B cell (primary cell): Measurements from ENCODE around the gene RNF223. TPM values are rescaled to one million over a fixed set of nuclear protein-coding genes. Genes with fewer than 3 reads are reported as not detected.

Experiments used
- ATAC-seq: fragments of 200-7000 bp; cut with Tn5 transposase; one replicate; pipeline ENCODE4 v1.10.0; 2021; ENCODE audit warnings: low read depth, mild to moderate bottlenecking, moderate number of reproducible peaks, moderate library complexity
- CTCF ChIA-PET: fragments of 350-600 bp; sonication (Branson Sonifier 250); formaldehyde crosslinking; loops from one replicate; lab custom pipeline; 2021; ENCODE audit warnings: antibody characterized with exemption, inconsistent platforms; lab: Charles Lee
- POLR2A ChIA-PET: fragments of 350-600 bp; sonication (Branson Sonifier 250); formaldehyde crosslinking; loops from one replicate; lab custom pipeline; 2021; ENCODE audit warnings: antibody characterized with exemption; lab: Charles Lee
- DNase-seq: peaks from one replicate; pipeline ENCODE4 v3.0.0; 2013
- H2AFZ ChIP-seq: 2 replicates; pipeline ENCODE4 v1.6.1; 2012; ENCODE audit warnings: mild to moderate bottlenecking, low read depth, low read length; ENCODE audit not compliant: insufficient read depth, poor library complexity, severe bottlenecking
- H3K27ac ChIP-seq, 2 donors: 1 replicate in 1 of 2; 2 replicates in 1 of 2; pipeline ENCODE4 v1.5.1; 2012 to 2013; ENCODE audit warnings: low read length in 2 of 2, mild to moderate bottlenecking in 2 of 2, moderate library complexity in 1 of 2
- H3K27me3 ChIP-seq, 4 experiments: fragments of 200-600 bp in 1 of 4; sonication (generic) in 1 of 4; replicated peaks in 1 of 4; 1 replicate in 2 of 4; 2 replicates in 2 of 4; pipeline versions ENCODE4 v1.6.1 to v1.7.0; 2013 to 2016; ENCODE audit warnings: low read length in 3 of 4, mild to moderate bottlenecking in 2 of 4, mixed read lengths in 1 of 4, moderate library complexity in 1 of 4; ENCODE audit not compliant: insufficient read depth in 4 of 4, control insufficient read depth in 3 of 4; ENCODE audit errors: control extremely low read depth in 1 of 4
- H3K36me3 ChIP-seq, 2 experiments: replicated peaks in 1 of 2; 1 replicate in 1 of 2; 2 replicates in 1 of 2; pipeline versions ENCODE4 v1.6.1 to v1.7.1; 2013; ENCODE audit warnings: low read length in 1 of 2; ENCODE audit not compliant: insufficient read depth in 2 of 2, control insufficient read depth in 1 of 2; ENCODE audit errors: control extremely low read depth in 1 of 2, extremely low read depth in 1 of 2
- H3K4me1 ChIP-seq, 2 donors: fragments of 200-600 bp in 1 of 2; sonication (generic) in 1 of 2; 1 replicate in 1 of 2; 2 replicates in 1 of 2; pipeline versions ENCODE4 v1.5.1 to v1.6.1; 2013 to 2017; ENCODE audit warnings: low read length in 2 of 2; ENCODE audit not compliant: control insufficient read depth in 2 of 2, insufficient read depth in 2 of 2
- H3K4me2 ChIP-seq: replicated peaks from 2 replicates; pipeline ENCODE3; 2012; ENCODE audit warnings: mild to moderate bottlenecking, low read depth, low read length; ENCODE audit not compliant: poor library complexity, severe bottlenecking
- H3K4me3 ChIP-seq, 5 experiments: fragments of 200-600 bp in 1 of 5; sonication (generic) in 1 of 5; 1 replicate in 3 of 5; 2 replicates in 2 of 5; pipeline versions ENCODE4 v1.5.1 to v1.7.0; 2011 to 2016; ENCODE audit warnings: low read length in 4 of 5, mild to moderate bottlenecking in 4 of 5, low read depth in 2 of 5, control low read depth in 1 of 5, moderate library complexity in 1 of 5; ENCODE audit not compliant: insufficient read depth in 1 of 5; ENCODE audit errors: control extremely low read depth in 1 of 5, extremely low read depth in 1 of 5
- H3K79me2 ChIP-seq: fragments of 200-600 bp; sonication (generic); one replicate; pipeline ENCODE4 v1.6.0; 2016; ENCODE audit warnings: low read length; ENCODE audit not compliant: control insufficient read depth, insufficient read depth
- H3K9ac ChIP-seq: fragments of 200-600 bp; sonication (generic); 2 replicates; pipeline ENCODE4 v1.6.1; 2017; ENCODE audit warnings: mild to moderate bottlenecking, low read length, moderate library complexity
- H3K9me3 ChIP-seq, 3 donors: one replicate each; pipeline versions ENCODE4 v1.6.1 to v1.7.1; 2013; ENCODE audit warnings: low read length in 2 of 3; ENCODE audit not compliant: control insufficient read depth in 2 of 3, insufficient read depth in 1 of 3; ENCODE audit errors: control extremely low read depth in 1 of 3
- H4K20me1 ChIP-seq: 2 replicates; pipeline ENCODE4 v1.6.0; 2012; ENCODE audit warnings: mild to moderate bottlenecking, low read length; ENCODE audit not compliant: insufficient read depth, control insufficient read depth, poor library complexity, severe bottlenecking
- H3K27ac Mint-ChIP-seq: one replicate; pipeline ENCODE4 v1.8.0; 2021; ENCODE audit warnings: mixed read lengths
- H3K27me3 Mint-ChIP-seq: one replicate; pipeline ENCODE4 v1.8.0; 2021; ENCODE audit warnings: mixed read lengths
- H3K4me1 Mint-ChIP-seq: one replicate; pipeline ENCODE4 v1.8.0; 2021; ENCODE audit warnings: mixed read lengths
- H3K4me3 Mint-ChIP-seq: one replicate; pipeline ENCODE4 v1.8.0; 2021; ENCODE audit warnings: mixed read lengths
- H3K9me3 Mint-ChIP-seq: one replicate; pipeline ENCODE4 v1.8.0; 2022; ENCODE audit warnings: mixed read lengths; ENCODE audit not compliant: insufficient read depth
- EZH2 ChIP-seq: IDR thresholded peaks from 2 replicates; pipeline ENCODE4 v1.6.1; 2012; ENCODE audit warnings: borderline replicate concordance, low read depth, mild to moderate bottlenecking, moderate library complexity, low read length; ENCODE audit not compliant: insufficient read depth, poor library complexity, severe bottlenecking
- WGBS: methylation state at CpG from one replicate; pipeline ENCODE4 v1.1.5; 2013; ENCODE audit warnings: missing lambda C conversion rate; ENCODE audit not compliant: insufficient coverage; 5-methylcytosine and 5-hydroxymethylcytosine counted together
- intact Hi-C: fragments of 100-400 bp; cut with micrococcal nuclease; formaldehyde crosslinking; loops from one replicate; pipeline ENCODE4 v1.10.0; 2022
- polyA minus RNA-seq: library from RNA; depleted of rRNA, polyadenylated mRNA; stranded (reverse); fragments of >200 nt; gene quantifications from 2 replicates; pipeline ENCODE4 v1.2.3, GENCODE V29; 2012
- polyA plus RNA-seq: library from polyadenylated mRNA; depleted of rRNA; stranded (reverse); fragments of >200 nt; gene quantifications from 2 replicates; pipeline ENCODE4 v1.2.3, GENCODE V29; 2012
- total RNA-seq, 2 donors: library from RNA; stranded (reverse); fragments of 120-200 nt in 1 of 2; gene quantifications; 1 replicate in 1 of 2; 2 replicates in 1 of 2; pipeline versions ENCODE4 v1.2.3 to v1.2.4, GENCODE V29; 2013 to 2022
- TF ChIP-seq, protein P1 (sequence below): fragments of 200-600 bp; IDR thresholded peaks from one replicate; pipeline ENCODE4 v1.8.0; 2022; ENCODE audit warnings: antibody characterized with exemption, mild to moderate bottlenecking

Gene RNF223
- not detected in 2 replicates for total RNA-seq
- total RNA-seq (2013), result not detected
- not detected in 2 replicates for polyA plus RNA-seq
- polyA minus RNA-seq, result not detected in 2 replicates

DNA sequence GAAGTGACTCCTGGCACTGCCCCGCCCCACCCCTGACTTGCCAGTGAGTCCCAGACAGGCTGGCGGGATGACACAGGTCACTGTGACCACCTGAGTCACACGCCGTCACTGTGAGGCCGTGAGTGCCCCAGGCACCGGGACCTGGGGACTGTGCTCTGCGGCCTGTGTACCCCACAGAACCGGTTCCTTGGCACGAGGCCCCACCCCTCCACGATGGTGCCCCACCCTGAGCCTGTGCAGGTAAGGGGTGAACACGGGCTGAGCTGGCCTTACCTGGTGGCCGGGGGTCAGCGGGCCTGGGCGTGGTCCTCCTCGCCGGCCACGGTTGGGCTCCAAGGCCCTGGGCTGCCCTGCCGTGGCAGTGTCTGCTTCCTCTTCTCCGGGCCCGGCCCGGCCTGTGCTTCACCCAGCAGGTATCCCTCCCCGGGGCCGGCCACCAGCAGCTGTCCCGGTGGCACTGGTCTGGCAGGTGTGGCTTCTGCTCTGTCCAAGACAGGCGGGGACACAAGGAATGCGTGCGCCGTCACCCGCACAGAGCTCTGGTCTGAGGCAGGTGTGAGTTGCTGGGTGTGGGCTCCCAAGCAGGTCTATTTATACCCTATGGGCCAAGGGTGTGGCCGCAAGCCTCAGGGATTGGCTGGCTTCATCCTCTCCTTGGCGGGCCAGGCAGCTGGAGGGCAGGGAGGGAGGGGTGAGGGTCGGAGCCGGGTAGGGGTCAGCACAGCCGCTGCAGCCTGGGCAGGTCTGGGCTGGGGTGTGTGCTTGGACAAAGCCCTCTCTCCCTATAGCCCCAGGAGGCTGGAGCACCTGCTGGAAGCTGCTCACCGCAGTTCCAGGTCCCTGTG lies at the start of gene RNF223:
Gene RNF223 (minus strand): TSS at position 564 of the 845 bp plus-strand sequence. CDS start 1,740 bp downstream, outside the sequence.
- Histone ChIP-seq H3K27ac (no peak within 1 kb of the TSS), H3K79me2 (no peaks in the 10 kb centered on the region), H3K9ac (no peak within 1 kb of the TSS), H3K36me3 (no peaks in the 10 kb centered on the region), H3K9me3 (no peaks in the 10 kb centered on the region), H4K20me1 (no peaks in the 10 kb centered on the region), H3K4me2 (no peak within 1 kb of the TSS), H3K4me3 (no peak within 1 kb of the TSS), H3K27me3 (peaks cover 0 to 18% (median 0%) of the 10 kb centered on the region in 4 experiments), H3K4me1 (peaks cover 17% of the 10 kb centered on the region in 2 donors), H2AFZ (no peak within 1 kb of the TSS)
- Mint-ChIP-seq H3K27ac (peak within 1 kb of the TSS; percentile 56), H3K9me3 (no peaks in the 10 kb centered on the region), H3K27me3 (peaks cover 5% of the 10 kb centered on the region), H3K4me3 (no peak within 1 kb of the TSS), H3K4me1 (peaks cover 14% of the 10 kb centered on the region)
- ChIA-PET CTCF (no interaction called here), POLR2A (interaction anchor here (0.6 kb wide), 1 partner anchor 202 kb away, joined by 5 read pairs; no protein-coding TSS in a partner anchor)
- 85% methylated on average over 32 of the region's 35 CpGs for WGBS
- intact Hi-C loops, result no loop called here
- no peak for DNase-seq
- TF ChIP-seq EZH2, result no peak
- TF ChIP-seq, protein P1, sequence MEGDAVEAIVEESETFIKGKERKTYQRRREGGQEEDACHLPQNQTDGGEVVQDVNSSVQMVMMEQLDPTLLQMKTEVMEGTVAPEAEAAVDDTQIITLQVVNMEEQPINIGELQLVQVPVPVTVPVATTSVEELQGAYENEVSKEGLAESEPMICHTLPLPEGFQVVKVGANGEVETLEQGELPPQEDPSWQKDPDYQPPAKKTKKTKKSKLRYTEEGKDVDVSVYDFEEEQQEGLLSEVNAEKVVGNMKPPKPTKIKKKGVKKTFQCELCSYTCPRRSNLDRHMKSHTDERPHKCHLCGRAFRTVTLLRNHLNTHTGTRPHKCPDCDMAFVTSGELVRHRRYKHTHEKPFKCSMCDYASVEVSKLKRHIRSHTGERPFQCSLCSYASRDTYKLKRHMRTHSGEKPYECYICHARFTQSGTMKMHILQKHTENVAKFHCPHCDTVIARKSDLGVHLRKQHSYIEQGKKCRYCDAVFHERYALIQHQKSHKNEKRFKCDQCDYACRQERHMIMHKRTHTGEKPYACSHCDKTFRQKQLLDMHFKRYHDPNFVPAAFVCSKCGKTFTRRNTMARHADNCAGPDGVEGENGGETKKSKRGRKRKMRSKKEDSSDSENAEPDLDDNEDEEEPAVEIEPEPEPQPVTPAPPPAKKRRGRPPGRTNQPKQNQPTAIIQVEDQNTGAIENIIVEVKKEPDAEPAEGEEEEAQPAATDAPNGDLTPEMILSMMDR, result no peak
- ATAC-seq, result no peak
